ENCODE data around the gene KLHL17. TPM values are rescaled to one million over a fixed set of nuclear protein-coding genes. Genes with fewer than 3 reads are reported as not detected.

Gene KLHL17
- total RNA-seq, 1 experiment from 2014 or later = 41.4 TPM

- Histone ChIP-seq H3K23ac (ENCODE audit: insufficient read length, low read depth, low read length) (no peak overlapping the region), H2BK5ac (ENCODE audit: insufficient read length, low read length) (no peak overlapping the region), H3K9ac (ENCODE audit: extremely low read depth, insufficient read length, low read length) (no peak overlapping the region), H3K4me2 (ENCODE audit: insufficient read depth, insufficient read length, low read length) (no peak overlapping the region), H3K23me2 (ENCODE audit: insufficient read length, low read depth, low read length, poor library complexity, severe bottlenecking) (no peaks in the 10 kb centered on the region), H3K18ac (ENCODE audit: insufficient read length, low read depth, low read length) (no peak overlapping the region), H3K27ac (ENCODE audit: insufficient read length, low read depth, low read length) (no peak overlapping the region), H3K9me3 (ENCODE audit: control insufficient read depth, low read depth, low read length) (no peaks in the 10 kb centered on the region), H3K14ac (ENCODE audit: insufficient read depth, low read length) (no peak overlapping the region; the same call in 1 of the 2 replicates), H3K27me3 (ENCODE audit: insufficient read depth, low read length) (peaks cover 60% of the 10 kb centered on the region), H2AK5ac (ENCODE audit: insufficient read length, low read length) (no peak overlapping the region), H2BK120ac (ENCODE audit: low read depth, low read length, poor library complexity, severe bottlenecking) (no peak overlapping the region), H3T11ph (ENCODE audit: low read length) (no peak overlapping the region), H2AFZ (ENCODE audit: low read length) (no peak overlapping the region), H3K79me1 (ENCODE audit: insufficient read depth, low read depth, low read length, poor library complexity, severe bottlenecking) (no peaks in the 10 kb centered on the region), H2BK12ac (ENCODE audit: insufficient read length, low read depth, low read length) (no peak overlapping the region), H2BK20ac (ENCODE audit: low read depth, low read length, poor library complexity, severe bottlenecking) (no peak overlapping the region), H4K91ac (ENCODE audit: insufficient read length, low read depth, low read length) (no peak overlapping the region), H3K4ac (ENCODE audit: low read depth, low read length) (no peak overlapping the region), H3K4me1 (ENCODE audit: insufficient read depth, low read length) (no peaks in the 10 kb centered on the region), H4K5ac (ENCODE audit: insufficient read length, low read depth, low read length) (no peak overlapping the region), H3K56ac (ENCODE audit: insufficient read length, low read depth, low read length) (no peak overlapping the region), H4K8ac (replicated peaks; ENCODE audit: insufficient read length, low read depth, low read length) (no peak overlapping the region), H4K20me1 (ENCODE audit: control insufficient read depth, insufficient read depth, insufficient read length) (no peaks in the 10 kb centered on the region), H2BK15ac (ENCODE audit: low read depth, low read length) (no peak overlapping the region), H3K79me2 (ENCODE audit: insufficient read depth, low read length) (no peaks in the 10 kb centered on the region)
- Mint-ChIP-seq H3K36me3 (ENCODE audit: insufficient read depth in 1 of 3, low read depth in 3 of 3) (peaks cover 0 to 3% (median 2%) of the 10 kb centered on the region in 3 experiments; a peak in 2 of 7 replicates), H3K9me3 (peaks cover 0 to 2% of the 10 kb centered on the region in 2 experiments; a peak in 1 of 5 replicates), H3K4me1 (peaks cover 9 to 49% of the 10 kb centered on the region in 2 experiments), H3K4me3 (peak overlapping the region; percentile 6 to 72; a peak in 4 of 5 replicates), H3K27ac (no peak overlapping the region), H3K27me3 (ENCODE audit: low read depth) (peaks cover 85% of the 10 kb centered on the region)
- no peak for DNase-seq
- no peak for TF ChIP-seq CTCF (conservative IDR thresholded peaks at IDR 0.05)
- no CpG with 5 or more reads among the region's 37 CpGs for WGBS (ENCODE audit: extremely low coverage, insufficient read length, low lambda C conversion rate)
These were observed 25.2 kb upstream of the KLHL17 start for GRCh38 chr1:934991-935750.

All from H9 (cell line).